NAMALWA (cell line): ENCODE measurements around the gene TESK1.
A peak's percentile ranks its signal among the peaks of the same experiment; 100 is the strongest.
"Not testable (repeated sequence)": the region's sequence is repeated elsewhere in the genome, so short reads cannot be mapped to it uniquely, and the experiment has no call there.

Experiments
- DNase-seq: peaks from one replicate; pipeline ENCODE4 v3.0.0-alpha.2; 2015; ENCODE audit warnings: low spot score

TESK1 gene

GRCh38 chr9:35579659-35580227 is 25.3 kb upstream of the TESK1 start:
- not testable (repeated sequence) for DNase-seq

GRCh38 chr9:35583521-35583920 is 21.5 kb upstream of the TESK1 start:
- DNase-seq: not testable (repeated sequence)

GRCh38 chr9:35584681-35585080 is 20.4 kb upstream of the TESK1 start:
- DNase-seq: not testable (repeated sequence)

- not testable (repeated sequence) for DNase-seq
These were observed 16.6 kb upstream of the TESK1 start for GRCh38 chr9:35588506-35588905.

GRCh38 chr9:35593581-35593980 is 11.5 kb upstream of the TESK1 start:
- DNase-seq: no peak

GRCh38 chr9:35594471-35594870 is 10.6 kb upstream of the TESK1 start:
- no peak for DNase-seq

GRCh38 chr9:35596907-35597306 is 8.2 kb upstream of the TESK1 start:
- DNase-seq: not testable (repeated sequence)

- DNase-seq: no peak
These were observed 6.0 kb upstream of the TESK1 start for GRCh38 chr9:35598866-35599590.

GRCh38 chr9:35599763-35600604 is 5.1 kb upstream of the TESK1 start:
- peak; percentile 49 for DNase-seq

- DNase-seq: no peak
These were observed 1.5 kb upstream of the TESK1 start for GRCh38 chr9:35603506-35603985.

- DNase-seq: peak; percentile 100
These were observed 980 bp upstream of the TESK1 start for GRCh38 chr9:35603986-35604577.

GRCh38 chr9:35605351-35606137 is 482 bp downstream of the TESK1 start:
- DNase-seq: peak; percentile 51

- no peak for DNase-seq
These were observed 1.1 kb downstream of the TESK1 start for GRCh38 chr9:35606138-35606504.

GRCh38 chr9:35606726-35607125 is 1.7 kb downstream of the TESK1 start:
- DNase-seq: peak; percentile 3

- no peak for DNase-seq
These were observed 3.2 kb downstream of the TESK1 start for GRCh38 chr9:35608221-35608620.

GRCh38 chr9:35609001-35609819 is 4.1 kb downstream of the TESK1 start:
- no peak for DNase-seq

- DNase-seq: no peak
These were observed 4.7 kb downstream of the TESK1 start for GRCh38 chr9:35609820-35610163.

GRCh38 chr9:35611230-35611797 is 6.3 kb downstream of the TESK1 start:
- DNase-seq: peak; percentile 80

- peak; percentile 3 for DNase-seq
These were observed 7.0 kb downstream of the TESK1 start for GRCh38 chr9:35612066-35612465.

GRCh38 chr9:35612843-35613242 is 7.8 kb downstream of the TESK1 start:
- no peak for DNase-seq
